Subcutaneous adipose tissue (tissue), 4 donors: Measurements from ENCODE around the gene BBLN. TPM values are rescaled to one million over a fixed set of nuclear protein-coding genes. Genes with fewer than 3 reads are reported as not detected.

Source experiments
- CTCF ChIP-seq: fragments of 450-650 bp; IDR thresholded peaks from one replicate; pipeline ENCODE4 v1.5.1; 2016; ENCODE audit warnings: low read depth, mild to moderate bottlenecking, control low read depth, antibody characterized with exemption, moderate library complexity
- total RNA-seq, 4 donors: library from RNA; depleted of rRNA; stranded (reverse); fragments of >200 nt; gene quantifications; one replicate each; pipeline ENCODE4 v1.1.0, GENCODE V29; 2016

Gene BBLN
- total RNA-seq, 4 donors from 2014 or later, result 57.7 to 307 (median 228) TPM

- TF ChIP-seq CTCF, result no peak
Measured at GRCh38 chr9:128121924-128122808, 37.9 kb upstream of the BBLN start.

GRCh38 chr9:128122809-128123175, 37.3 kb upstream of the BBLN start:
- TF ChIP-seq CTCF, result no peak

GRCh38 chr9:128123451-128124080, 36.5 kb upstream of the BBLN start:
- no peak for TF ChIP-seq CTCF

- TF ChIP-seq CTCF, result no peak
Measured at GRCh38 chr9:128124451-128124850, 35.6 kb upstream of the BBLN start.

GRCh38 chr9:128124873-128125579, 35.0 kb upstream of the BBLN start:
- TF ChIP-seq CTCF, result no peak

- TF ChIP-seq CTCF, result no peak
Measured at GRCh38 chr9:128125580-128126354, 34.3 kb upstream of the BBLN start.
